HTR-8/SVneo (cell line): Measurements from ENCODE around the gene NBPF9.
"Not testable (repeated sequence)": the region's sequence is repeated elsewhere in the genome, so short reads cannot be mapped to it uniquely, and the experiment has no call there.

Experiments used
- DNase-seq: peaks from one replicate; pipeline ENCODE4 v3.0.0; 2011; ENCODE audit warnings: low spot score, mixed read lengths; ENCODE audit not compliant: insufficient read length
- FAIRE-seq: peaks from 2 replicates; lab custom pipeline; 2011; peaks lifted over from hg19 to GRCh38; lab: Jason Lieb, UNC

The NBPF9 gene

GRCh38 chr1:149103109-149104081 is at the start of gene NBPF9:
TSS of gene NBPF9 (minus strand) at chr1:149103551. CDS start at chr1:149082139, 21,412 bp downstream.
- not testable (repeated sequence) for FAIRE-seq, DNase-seq

GRCh38 chr1:149149909-149150308 is 46.6 kb upstream of the NBPF9 start:
- DNase-seq, FAIRE-seq: not testable (repeated sequence)

- not testable (repeated sequence) for DNase-seq, FAIRE-seq
Measured at GRCh38 chr1:149137585-149137984, 34.2 kb upstream of the NBPF9 start.

GRCh38 chr1:149130938-149131337 is 27.6 kb upstream of the NBPF9 start:
- not testable (repeated sequence) for FAIRE-seq

GRCh38 chr1:149129245-149129644 is 25.9 kb upstream of the NBPF9 start:
- DNase-seq: not testable (repeated sequence)

More at GRCh38 chr1:149130938-149131337, 27.6 kb upstream of the NBPF9 start:
- DNase-seq: not testable (repeated sequence)

GRCh38 chr1:149126555-149127145 is 23.3 kb upstream of the NBPF9 start:
- DNase-seq, FAIRE-seq: not testable (repeated sequence)

More at GRCh38 chr1:149129245-149129644, 25.9 kb upstream of the NBPF9 start:
- FAIRE-seq: not testable (repeated sequence)

- not testable (repeated sequence) for DNase-seq, FAIRE-seq
Measured at GRCh38 chr1:149123948-149124926, 20.9 kb upstream of the NBPF9 start.

- FAIRE-seq, DNase-seq: not testable (repeated sequence)
Measured at GRCh38 chr1:149112828-149113227, 9.5 kb upstream of the NBPF9 start.

GRCh38 chr1:149110343-149110742 is 7.0 kb upstream of the NBPF9 start:
- FAIRE-seq, DNase-seq: not testable (repeated sequence)

- DNase-seq, FAIRE-seq: not testable (repeated sequence)
Measured at GRCh38 chr1:149102574-149102973, 777 bp downstream of the NBPF9 start.

GRCh38 chr1:149098276-149098675 is 5.1 kb downstream of the NBPF9 start:
- DNase-seq, FAIRE-seq: not testable (repeated sequence)

- not testable (repeated sequence) for DNase-seq, FAIRE-seq
Measured at GRCh38 chr1:149093155-149093554, 10.2 kb downstream of the NBPF9 start.

- FAIRE-seq, DNase-seq: not testable (repeated sequence)
Measured at GRCh38 chr1:149075505-149076127, 27.7 kb downstream of the NBPF9 start.

GRCh38 chr1:149064611-149065010 is 38.7 kb downstream of the NBPF9 start:
- not testable (repeated sequence) for DNase-seq, FAIRE-seq

GRCh38 chr1:149043056-149043455 is 60.3 kb downstream of the NBPF9 start:
- DNase-seq, FAIRE-seq: not testable (repeated sequence)

GRCh38 chr1:149033916-149034315 is 69.4 kb downstream of the NBPF9 start:
- FAIRE-seq: not testable (repeated sequence)

GRCh38 chr1:149024327-149024726 is 79.0 kb downstream of the NBPF9 start:
- not testable (repeated sequence) for FAIRE-seq, DNase-seq

More at GRCh38 chr1:149033916-149034315, 69.4 kb downstream of the NBPF9 start:
- not testable (repeated sequence) for DNase-seq

- not testable (repeated sequence) for FAIRE-seq
Measured at GRCh38 chr1:149018577-149018976, 84.8 kb downstream of the NBPF9 start.

GRCh38 chr1:149016626-149017025 is 86.7 kb downstream of the NBPF9 start:
- not testable (repeated sequence) for DNase-seq, FAIRE-seq

More at GRCh38 chr1:149018577-149018976, 84.8 kb downstream of the NBPF9 start:
- DNase-seq: not testable (repeated sequence)
